ENCODE results near the gene DUSP7.

DNA sequence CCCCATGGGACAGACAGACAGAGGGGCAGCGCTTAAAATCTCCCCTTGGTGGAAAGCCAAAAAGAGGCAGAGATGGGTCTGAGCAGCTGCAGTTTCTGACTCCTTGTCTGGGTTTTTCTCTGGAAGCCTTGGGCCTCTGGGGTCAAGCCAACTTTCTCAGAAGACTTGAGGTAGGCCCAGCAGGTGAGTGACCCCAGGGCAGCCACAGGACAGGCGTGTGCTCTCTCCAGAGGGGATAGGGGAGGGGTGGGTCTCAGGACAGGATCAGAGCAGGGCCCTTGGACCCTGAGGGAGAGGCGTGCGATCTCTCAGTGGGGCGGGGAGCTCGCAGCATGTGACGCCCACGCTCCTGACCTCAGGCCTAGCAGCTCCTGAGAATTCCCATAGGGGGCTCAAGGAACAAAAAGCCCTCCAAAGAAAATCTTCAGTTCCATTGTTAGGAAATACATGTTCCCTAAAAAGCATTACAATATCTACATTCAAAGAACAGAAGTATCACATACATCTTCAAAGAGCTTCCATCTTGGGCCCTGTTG is 34.6 kb upstream of the DUSP7 start:
- no peak for TF ChIP-seq EZH2 (IDR thresholded peaks at IDR 0.05; ENCODE audit: insufficient read depth, low read length)
- TF ChIP-seq, protein P1, sequence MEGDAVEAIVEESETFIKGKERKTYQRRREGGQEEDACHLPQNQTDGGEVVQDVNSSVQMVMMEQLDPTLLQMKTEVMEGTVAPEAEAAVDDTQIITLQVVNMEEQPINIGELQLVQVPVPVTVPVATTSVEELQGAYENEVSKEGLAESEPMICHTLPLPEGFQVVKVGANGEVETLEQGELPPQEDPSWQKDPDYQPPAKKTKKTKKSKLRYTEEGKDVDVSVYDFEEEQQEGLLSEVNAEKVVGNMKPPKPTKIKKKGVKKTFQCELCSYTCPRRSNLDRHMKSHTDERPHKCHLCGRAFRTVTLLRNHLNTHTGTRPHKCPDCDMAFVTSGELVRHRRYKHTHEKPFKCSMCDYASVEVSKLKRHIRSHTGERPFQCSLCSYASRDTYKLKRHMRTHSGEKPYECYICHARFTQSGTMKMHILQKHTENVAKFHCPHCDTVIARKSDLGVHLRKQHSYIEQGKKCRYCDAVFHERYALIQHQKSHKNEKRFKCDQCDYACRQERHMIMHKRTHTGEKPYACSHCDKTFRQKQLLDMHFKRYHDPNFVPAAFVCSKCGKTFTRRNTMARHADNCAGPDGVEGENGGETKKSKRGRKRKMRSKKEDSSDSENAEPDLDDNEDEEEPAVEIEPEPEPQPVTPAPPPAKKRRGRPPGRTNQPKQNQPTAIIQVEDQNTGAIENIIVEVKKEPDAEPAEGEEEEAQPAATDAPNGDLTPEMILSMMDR (IDR thresholded peaks at IDR 0.05; ENCODE audit: insufficient read depth, low read depth, low read length), result no peak
